ENCODE data around the gene REG4.

The REG4 gene

DNA sequence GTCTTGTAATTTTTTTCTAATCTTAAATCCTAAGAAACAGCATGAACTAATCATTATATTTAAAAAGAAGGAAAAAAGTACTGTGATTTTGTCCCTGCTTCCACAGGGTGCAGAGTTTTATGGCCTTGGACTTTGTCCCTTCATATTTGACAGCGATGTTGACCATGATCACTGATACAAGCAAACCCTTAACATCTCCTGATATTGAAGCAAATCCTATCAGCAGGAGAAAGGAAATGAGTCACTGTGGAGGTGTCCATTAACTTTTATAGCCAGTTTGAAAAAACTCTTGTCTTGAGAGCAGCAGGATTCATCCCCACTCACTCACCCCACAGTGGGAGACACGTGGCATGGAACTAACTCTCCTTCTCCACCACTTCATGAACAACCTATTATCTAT is 5.1 kb upstream of the REG4 start:
- no peaks in the 10 kb centered on the region for H3K79me2 ChIP-seq (ENCODE audit: low read length)
- H3K4me1 ChIP-seq (ENCODE audit: low read length) = peaks cover 15% of the 10 kb centered on the region
- no peak overlapping the region for H3K4me3 ChIP-seq (ENCODE audit: low read length)
- no peaks in the 10 kb centered on the region for H4K20me1 ChIP-seq (ENCODE audit: insufficient read depth, low read length)
- H3K36me3 ChIP-seq (replicated peaks; ENCODE audit: low read depth, low read length) = no peaks in the 10 kb centered on the region
- no peak overlapping the region for H3K27ac ChIP-seq (ENCODE audit: low read length)
- peak overlapping the region; percentile 19 for H3K4me2 ChIP-seq (ENCODE audit: low read length)
- H2AFZ ChIP-seq (ENCODE audit: low read depth, low read length) = no peak overlapping the region
- no peaks in the 10 kb centered on the region for H3K9me3 ChIP-seq (ENCODE audit: insufficient read depth, low read length)
- no peak overlapping the region for H3K9ac ChIP-seq (ENCODE audit: low read length)
- H3K27me3 ChIP-seq (ENCODE audit: low read depth, low read length) = peaks cover 19% of the 10 kb centered on the region
- TF ChIP-seq, protein P1, sequence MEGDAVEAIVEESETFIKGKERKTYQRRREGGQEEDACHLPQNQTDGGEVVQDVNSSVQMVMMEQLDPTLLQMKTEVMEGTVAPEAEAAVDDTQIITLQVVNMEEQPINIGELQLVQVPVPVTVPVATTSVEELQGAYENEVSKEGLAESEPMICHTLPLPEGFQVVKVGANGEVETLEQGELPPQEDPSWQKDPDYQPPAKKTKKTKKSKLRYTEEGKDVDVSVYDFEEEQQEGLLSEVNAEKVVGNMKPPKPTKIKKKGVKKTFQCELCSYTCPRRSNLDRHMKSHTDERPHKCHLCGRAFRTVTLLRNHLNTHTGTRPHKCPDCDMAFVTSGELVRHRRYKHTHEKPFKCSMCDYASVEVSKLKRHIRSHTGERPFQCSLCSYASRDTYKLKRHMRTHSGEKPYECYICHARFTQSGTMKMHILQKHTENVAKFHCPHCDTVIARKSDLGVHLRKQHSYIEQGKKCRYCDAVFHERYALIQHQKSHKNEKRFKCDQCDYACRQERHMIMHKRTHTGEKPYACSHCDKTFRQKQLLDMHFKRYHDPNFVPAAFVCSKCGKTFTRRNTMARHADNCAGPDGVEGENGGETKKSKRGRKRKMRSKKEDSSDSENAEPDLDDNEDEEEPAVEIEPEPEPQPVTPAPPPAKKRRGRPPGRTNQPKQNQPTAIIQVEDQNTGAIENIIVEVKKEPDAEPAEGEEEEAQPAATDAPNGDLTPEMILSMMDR (IDR thresholded peaks at IDR 0.05; ENCODE audit: low read depth, low read length) = no peak
- TF ChIP-seq EZH2phosphoT487 (IDR thresholded peaks at IDR 0.05; ENCODE audit: low read depth) = no peak

DNA sequence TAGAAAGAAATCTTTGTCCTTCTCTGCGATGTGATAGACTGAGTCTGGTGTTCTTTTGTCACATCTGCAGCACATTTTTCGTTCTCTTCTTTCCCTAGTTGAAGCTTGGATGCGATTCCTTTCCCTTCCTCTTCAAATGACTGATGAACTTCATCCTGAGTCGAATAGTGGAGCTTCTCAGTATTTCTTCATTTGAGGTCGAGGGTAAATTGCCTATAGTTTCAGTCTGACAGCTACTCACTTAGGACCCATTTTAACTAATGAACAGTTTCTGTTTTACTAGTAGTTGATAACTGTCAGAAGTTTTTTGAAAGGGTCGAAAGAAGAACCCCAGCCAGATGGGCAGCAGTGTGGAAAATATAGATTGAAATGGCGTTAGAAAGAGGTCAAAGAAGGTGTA is 4.7 kb upstream of the REG4 start:
- H3K9me3 ChIP-seq (ENCODE audit: insufficient read depth, low read length) = no peaks in the 10 kb centered on the region
- no peak overlapping the region for H3K9ac ChIP-seq (ENCODE audit: low read length)
- H3K27ac ChIP-seq (ENCODE audit: low read length) = no peak overlapping the region
- peaks cover 22% of the 10 kb centered on the region for H3K27me3 ChIP-seq (ENCODE audit: low read depth, low read length)
- TF ChIP-seq, protein P1 (IDR thresholded peaks at IDR 0.05; ENCODE audit: low read depth, low read length) = no peak
- no peak for TF ChIP-seq EZH2phosphoT487 (IDR thresholded peaks at IDR 0.05; ENCODE audit: low read depth)
- no peaks in the 10 kb centered on the region for H3K36me3 ChIP-seq (replicated peaks; ENCODE audit: low read depth, low read length)
- H3K4me2 ChIP-seq (ENCODE audit: low read length) = peak overlapping the region; percentile 19
- no peak overlapping the region for H2AFZ ChIP-seq (ENCODE audit: low read depth, low read length)
- no peaks in the 10 kb centered on the region for H4K20me1 ChIP-seq (ENCODE audit: insufficient read depth, low read length)
- H3K4me1 ChIP-seq (ENCODE audit: low read length) = peaks cover 15% of the 10 kb centered on the region
- no peak overlapping the region for H3K4me3 ChIP-seq (ENCODE audit: low read length)
- no peaks in the 10 kb centered on the region for H3K79me2 ChIP-seq (ENCODE audit: low read length)

DNA sequence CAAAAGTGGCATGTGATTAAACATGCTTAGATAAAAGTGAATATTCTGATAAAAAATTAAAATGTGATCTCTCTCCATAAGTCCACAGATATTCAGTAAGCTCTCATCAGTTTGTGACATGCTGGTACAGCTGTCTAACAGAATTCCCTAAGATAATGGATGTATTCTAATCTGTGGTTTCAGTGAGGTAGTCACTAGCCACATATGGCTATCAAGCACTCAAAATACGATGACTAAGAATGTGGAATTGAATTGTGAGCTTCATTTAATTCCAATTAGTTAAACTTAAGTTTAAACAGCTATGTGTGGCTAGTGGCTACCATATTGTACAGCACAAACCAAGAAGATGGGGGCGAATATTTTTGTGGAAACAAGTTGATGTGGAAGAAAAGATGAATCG is 4.1 kb upstream of the REG4 start:
- Histone ChIP-seq H2AFZ (ENCODE audit: low read depth, low read length) (no peak overlapping the region), H3K27me3 (ENCODE audit: low read depth, low read length) (peaks cover 23% of the 10 kb centered on the region)

DNA sequence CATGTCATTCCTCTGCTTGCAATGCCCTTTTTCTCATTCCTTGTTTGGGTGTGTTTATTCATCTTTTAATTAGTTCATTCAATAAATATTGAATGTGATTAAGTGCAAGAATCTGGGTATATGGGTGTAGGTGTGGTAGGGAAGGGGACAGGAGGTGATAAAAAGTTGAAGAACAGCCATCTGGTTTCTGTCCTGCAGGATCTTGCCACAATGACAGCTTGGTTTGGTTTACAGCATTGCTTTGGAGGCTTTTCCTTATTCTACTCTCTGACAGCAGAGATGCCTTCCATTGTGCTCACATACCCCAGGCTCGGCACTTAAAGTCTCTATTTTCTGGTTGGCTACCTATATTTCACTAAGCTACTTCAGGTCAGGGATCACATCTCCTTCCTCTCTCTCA is 3.0 kb upstream of the REG4 start:
- Histone ChIP-seq H3K4me3 (ENCODE audit: low read length) (no peak overlapping the region), H4K20me1 (ENCODE audit: insufficient read depth, low read length) (no peaks in the 10 kb centered on the region), H3K36me3 (replicated peaks; ENCODE audit: low read depth, low read length) (no peaks in the 10 kb centered on the region), H3K9me3 (ENCODE audit: insufficient read depth, low read length) (no peaks in the 10 kb centered on the region), H3K27ac (ENCODE audit: low read length) (no peak overlapping the region), H3K4me2 (ENCODE audit: low read length) (no peak overlapping the region), H3K27me3 (ENCODE audit: low read depth, low read length) (peaks cover 23% of the 10 kb centered on the region), H3K9ac (ENCODE audit: low read length) (no peak overlapping the region), H3K4me1 (ENCODE audit: low read length) (peaks cover 15% of the 10 kb centered on the region), H3K79me2 (ENCODE audit: low read length) (no peaks in the 10 kb centered on the region), H2AFZ (ENCODE audit: low read depth, low read length) (no peak overlapping the region)
- TF ChIP-seq, protein P1 (IDR thresholded peaks at IDR 0.05; ENCODE audit: low read depth, low read length) = no peak
- TF ChIP-seq EZH2phosphoT487 (IDR thresholded peaks at IDR 0.05; ENCODE audit: low read depth) = no peak

More for the DNA sequence above, 4.1 kb upstream of the REG4 start:
- Histone ChIP-seq H3K4me3 (ENCODE audit: low read length) (no peak overlapping the region), H3K27ac (ENCODE audit: low read length) (no peak overlapping the region), H3K9me3 (ENCODE audit: insufficient read depth, low read length) (no peaks in the 10 kb centered on the region), H3K79me2 (ENCODE audit: low read length) (no peaks in the 10 kb centered on the region), H4K20me1 (ENCODE audit: insufficient read depth, low read length) (no peaks in the 10 kb centered on the region), H3K4me1 (ENCODE audit: low read length) (peaks cover 15% of the 10 kb centered on the region), H3K9ac (ENCODE audit: low read length) (no peak overlapping the region), H3K4me2 (ENCODE audit: low read length) (peak overlapping the region; percentile 19; the same call in 1 of the 2 replicates), H3K36me3 (replicated peaks; ENCODE audit: low read depth, low read length) (no peaks in the 10 kb centered on the region)
- no peak for TF ChIP-seq EZH2phosphoT487 (IDR thresholded peaks at IDR 0.05; ENCODE audit: low read depth)
- TF ChIP-seq, protein P1 (IDR thresholded peaks at IDR 0.05; ENCODE audit: low read depth, low read length) = no peak

Data from OCI-LY3 (cell line).